Endodermal cell (in vitro differentiated cells): ENCODE results near the gene TMBIM1. TPM values are rescaled to one million over a fixed set of nuclear protein-coding genes. Genes with fewer than 3 reads are reported as not detected.

ENCODE experiments used
- DNase-seq: peaks from one replicate; pipeline ENCODE4 v3.0.0-alpha.2; 2017
- H3K27ac ChIP-seq: 2 replicates; pipeline ENCODE4 v1.5.1; 2013; ENCODE audit warnings: mild to moderate bottlenecking, low read depth, low read length, moderate library complexity
- H3K27me3 ChIP-seq: 2 replicates; pipeline ENCODE4 v1.6.1; 2013; ENCODE audit warnings: mild to moderate bottlenecking, low read length, moderate library complexity; ENCODE audit not compliant: insufficient read depth, control insufficient read depth, poor library complexity, severe bottlenecking
- H3K36me3 ChIP-seq: 2 replicates; pipeline ENCODE4 v1.7.0; 2013; ENCODE audit warnings: mild to moderate bottlenecking, low read length, moderate library complexity; ENCODE audit not compliant: control insufficient read depth, insufficient read depth
- H3K4me1 ChIP-seq: one replicate; pipeline ENCODE4 v1.7.0; 2013; ENCODE audit warnings: low read length; ENCODE audit not compliant: control insufficient read depth, insufficient read depth
- H3K4me3 ChIP-seq: 2 replicates; pipeline ENCODE4 v1.5.1; 2013; ENCODE audit warnings: mild to moderate bottlenecking, low read length, moderate library complexity
- H3K9ac ChIP-seq: 2 replicates; pipeline ENCODE4 v1.6.1; 2013; ENCODE audit warnings: mild to moderate bottlenecking, low read length, moderate library complexity; ENCODE audit not compliant: poor library complexity, severe bottlenecking; ENCODE audit errors: extremely low read depth
- H3K9me3 ChIP-seq: 2 replicates; pipeline ENCODE4 v1.6.1; 2013; ENCODE audit warnings: mild to moderate bottlenecking, low read length, moderate library complexity; ENCODE audit not compliant: control insufficient read depth
- H3K27ac Mint-ChIP-seq: 2 replicates; pipeline ENCODE4 v1.8.0; 2020; ENCODE audit warnings: mixed read lengths
- H3K27me3 Mint-ChIP-seq: 2 replicates; pipeline ENCODE4 v1.8.0; 2021; ENCODE audit warnings: mild to moderate bottlenecking, mixed read lengths; ENCODE audit not compliant: insufficient read depth
- H3K36me3 Mint-ChIP-seq: 2 replicates; pipeline ENCODE4 v1.8.0; 2020; ENCODE audit warnings: low read depth, mixed read lengths
- H3K4me1 Mint-ChIP-seq: 2 replicates; pipeline ENCODE4 v1.8.0; 2020; ENCODE audit warnings: mixed read lengths
- H3K4me3 Mint-ChIP-seq: 2 replicates; pipeline ENCODE4 v1.8.0; 2020; ENCODE audit warnings: mild to moderate bottlenecking, moderate library complexity, mixed read lengths
- H3K9me3 Mint-ChIP-seq: 2 replicates; pipeline ENCODE4 v1.8.0; 2020; ENCODE audit warnings: mild to moderate bottlenecking, mixed read lengths
- CTCF ChIP-seq: fragments of 200-600 bp; sonication (generic); conservative IDR thresholded peaks from 2 replicates; pipeline ENCODE4 v1.5.0; 2021; ENCODE audit warnings: antibody characterized with exemption, mild to moderate bottlenecking
- WGBS, 2 experiments: methylation state at CpG; one replicate each; pipeline versions ENCODE4 v1.1.5 to v1.1.7; 2013; ENCODE audit warnings: missing lambda C conversion rate in 2 of 2, mixed read lengths in 1 of 2; ENCODE audit not compliant: insufficient coverage in 1 of 2, insufficient read length in 1 of 2; 5-methylcytosine and 5-hydroxymethylcytosine counted together
- total RNA-seq, 2 donors: library from RNA; stranded (reverse); fragmentation: NEBNext Ultra II Directional in 1 of 2; extraction: Animal tissue kit (Norgen Biotek cat#: 25700) in 1 of 2; gene quantifications; 2 replicates in 1 of 2; 3 replicates in 1 of 2; pipeline ENCODE4 v1.2.1, GENCODE V29; 2021

The TMBIM1 gene
- total RNA-seq, 2 donors from 2014 or later, result 50.7 to 53.8 TPM

GRCh38 chr2:218305383-218305782, 13.1 kb upstream of the TMBIM1 start:
- no peaks in the 10 kb centered on the region for H3K27me3 Mint-ChIP-seq
- TF ChIP-seq CTCF, result no peak
- 82 to 90% methylated on average over 5 of the region's 5 CpGs for WGBS, 2 experiments
- no peak overlapping the region for H3K4me3 Mint-ChIP-seq
- Histone ChIP-seq H3K9ac (no peak overlapping the region), H3K4me1 (no peaks in the 10 kb centered on the region), H3K27ac (no peak overlapping the region), H3K27me3 (no peaks in the 10 kb centered on the region), H3K36me3 (no peaks in the 10 kb centered on the region), H3K9me3 (no peaks in the 10 kb centered on the region), H3K4me3 (no peak overlapping the region)
- no peaks in the 10 kb centered on the region for H3K9me3 Mint-ChIP-seq
- H3K36me3 Mint-ChIP-seq, result no peaks in the 10 kb centered on the region
- H3K27ac Mint-ChIP-seq, result no peak overlapping the region
- peaks cover 5% of the 10 kb centered on the region for H3K4me1 Mint-ChIP-seq
- no peak for DNase-seq

GRCh38 chr2:218301176-218301819, 9.0 kb upstream of the TMBIM1 start:
- no peaks in the 10 kb centered on the region for H3K36me3 ChIP-seq
- H3K4me3 ChIP-seq, result no peak overlapping the region
- no peaks in the 10 kb centered on the region for H3K36me3 Mint-ChIP-seq
- no peak overlapping the region for H3K4me3 Mint-ChIP-seq
- peak; percentile 96 for DNase-seq
- peak; percentile 98 for TF ChIP-seq CTCF
- no peaks in the 10 kb centered on the region for H3K27me3 ChIP-seq
- no peak overlapping the region for H3K27ac ChIP-seq
- no peak overlapping the region for H3K27ac Mint-ChIP-seq
- no peaks in the 10 kb centered on the region for H3K9me3 ChIP-seq
- no peaks in the 10 kb centered on the region for H3K27me3 Mint-ChIP-seq
- H3K4me1 ChIP-seq, result no peaks in the 10 kb centered on the region
- H3K9ac ChIP-seq, result no peak overlapping the region
- peaks cover 3% of the 10 kb centered on the region for H3K4me1 Mint-ChIP-seq
- H3K9me3 Mint-ChIP-seq, result no peaks in the 10 kb centered on the region
- WGBS, 2 experiments, result 8 to 11% methylated on average over 8 to 9 of the region's 9 CpGs

- Mint-ChIP-seq H3K36me3 (no peaks in the 10 kb centered on the region), H3K4me3 (no peak overlapping the region), H3K27me3 (no peaks in the 10 kb centered on the region), H3K9me3 (no peaks in the 10 kb centered on the region), H3K4me1 (peaks cover 13% of the 10 kb centered on the region), H3K27ac (no peak overlapping the region)
- H3K27me3 ChIP-seq, result no peaks in the 10 kb centered on the region
- no peaks in the 10 kb centered on the region for H3K4me1 ChIP-seq
- no peak overlapping the region for H3K4me3 ChIP-seq
- no peak overlapping the region for H3K27ac ChIP-seq
- WGBS, 2 experiments, result 88 to 93% methylated on average over 4 of the region's 4 CpGs
- no peak for DNase-seq
- H3K9me3 ChIP-seq, result no peaks in the 10 kb centered on the region
- no peak overlapping the region for H3K9ac ChIP-seq
- H3K36me3 ChIP-seq, result no peaks in the 10 kb centered on the region
- TF ChIP-seq CTCF, result no peak
Observed at GRCh38 chr2:218300141-218300540, 7.8 kb upstream of the TMBIM1 start.
